ENCODE results near the gene EFL1.

EFL1 gene

DNA sequence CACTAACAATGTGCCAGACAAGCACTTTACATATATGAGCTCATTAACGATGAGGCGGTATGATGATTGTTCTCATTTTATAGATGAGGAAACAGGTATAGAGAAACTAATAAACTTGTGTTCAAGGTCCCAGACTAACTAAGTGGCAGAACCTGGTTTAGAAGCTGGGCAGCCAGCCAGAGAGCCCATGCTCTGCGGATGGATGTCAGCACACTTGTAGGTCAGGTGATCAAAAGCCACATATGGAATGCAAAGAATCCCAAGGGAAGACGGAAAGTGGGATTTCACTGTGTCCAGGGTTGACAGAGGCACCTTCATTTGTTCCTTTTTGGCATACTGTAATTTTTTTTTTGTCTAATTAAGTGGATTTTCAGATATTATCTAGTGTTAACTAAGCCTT is 103.7 kb downstream of the EFL1 start:
- no peaks in the 10 kb centered on the region for H3K27me3 ChIP-seq (replicated peaks; ENCODE audit: control insufficient read depth, insufficient read depth, low read length)
- no peaks in the 10 kb centered on the region; the same call in none of the 2 replicates for H3K36me3 ChIP-seq (ENCODE audit: control insufficient read depth, insufficient read depth, low read length)
- TF ChIP-seq, protein P1, sequence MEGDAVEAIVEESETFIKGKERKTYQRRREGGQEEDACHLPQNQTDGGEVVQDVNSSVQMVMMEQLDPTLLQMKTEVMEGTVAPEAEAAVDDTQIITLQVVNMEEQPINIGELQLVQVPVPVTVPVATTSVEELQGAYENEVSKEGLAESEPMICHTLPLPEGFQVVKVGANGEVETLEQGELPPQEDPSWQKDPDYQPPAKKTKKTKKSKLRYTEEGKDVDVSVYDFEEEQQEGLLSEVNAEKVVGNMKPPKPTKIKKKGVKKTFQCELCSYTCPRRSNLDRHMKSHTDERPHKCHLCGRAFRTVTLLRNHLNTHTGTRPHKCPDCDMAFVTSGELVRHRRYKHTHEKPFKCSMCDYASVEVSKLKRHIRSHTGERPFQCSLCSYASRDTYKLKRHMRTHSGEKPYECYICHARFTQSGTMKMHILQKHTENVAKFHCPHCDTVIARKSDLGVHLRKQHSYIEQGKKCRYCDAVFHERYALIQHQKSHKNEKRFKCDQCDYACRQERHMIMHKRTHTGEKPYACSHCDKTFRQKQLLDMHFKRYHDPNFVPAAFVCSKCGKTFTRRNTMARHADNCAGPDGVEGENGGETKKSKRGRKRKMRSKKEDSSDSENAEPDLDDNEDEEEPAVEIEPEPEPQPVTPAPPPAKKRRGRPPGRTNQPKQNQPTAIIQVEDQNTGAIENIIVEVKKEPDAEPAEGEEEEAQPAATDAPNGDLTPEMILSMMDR (IDR thresholded peaks at IDR 0.05; ENCODE audit: insufficient read depth, low read length, poor library complexity, severe bottlenecking) = no peak
- DNase-seq (ENCODE audit: extremely low read depth, insufficient read length) = no peak
- H3K4me3 ChIP-seq (replicated peaks; ENCODE audit: low read depth, low read length) = no peak overlapping the region

DNA sequence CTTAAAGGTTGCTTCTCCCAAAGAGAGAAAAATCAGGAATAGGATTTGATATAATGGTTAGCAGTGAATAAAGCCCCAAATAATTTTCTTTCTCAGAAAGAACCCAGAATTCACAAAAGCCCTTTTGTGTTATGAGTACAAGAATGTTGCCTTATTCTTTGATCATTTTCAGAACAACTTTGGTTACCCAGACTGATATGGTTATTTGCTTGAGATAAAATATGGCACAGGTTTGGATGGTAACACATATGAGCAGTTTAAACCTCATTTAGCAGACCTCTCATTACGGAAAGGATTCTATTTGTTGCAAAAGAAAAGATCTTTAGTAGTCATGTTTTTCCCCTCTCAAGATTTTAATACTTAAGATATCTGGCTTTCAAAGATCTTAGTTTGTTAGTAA is 111.9 kb downstream of the EFL1 start:
- H3K36me3 ChIP-seq (ENCODE audit: control insufficient read depth, insufficient read depth, low read length) = no peaks in the 10 kb centered on the region; the same call in 1 of the 2 replicates
- no peaks in the 10 kb centered on the region for H3K27me3 ChIP-seq (replicated peaks; ENCODE audit: control insufficient read depth, insufficient read depth, low read length)
- TF ChIP-seq, protein P1 (IDR thresholded peaks at IDR 0.05; ENCODE audit: insufficient read depth, low read length, poor library complexity, severe bottlenecking) = no peak
- no peak overlapping the region for H3K4me3 ChIP-seq (replicated peaks; ENCODE audit: low read depth, low read length)
- DNase-seq (ENCODE audit: extremely low read depth, insufficient read length) = no peak

DNA sequence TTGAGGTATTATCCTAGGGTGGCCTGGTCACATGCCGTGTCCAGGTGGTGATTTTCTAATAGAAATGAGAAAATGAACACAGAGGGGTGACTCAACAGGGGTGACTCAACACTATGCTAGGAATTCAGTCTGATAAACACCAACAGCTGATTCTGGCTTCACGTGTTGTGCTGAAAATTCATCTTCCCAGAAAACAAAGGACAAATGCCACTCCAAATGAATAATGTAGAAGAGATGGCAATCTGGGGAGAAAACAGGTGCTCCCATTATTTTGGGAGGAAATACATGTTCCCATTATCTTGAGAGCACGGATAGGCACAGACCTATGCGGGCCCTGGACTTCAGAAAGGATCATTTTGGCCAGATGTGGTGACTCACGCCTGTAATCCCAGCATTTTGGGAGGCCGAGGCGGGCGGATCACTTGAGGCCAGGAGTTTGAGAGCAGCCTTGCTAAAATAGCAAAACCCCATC is 115.5 kb downstream of the EFL1 start:
- DNase-seq (ENCODE audit: extremely low read depth, insufficient read length) = no peak
- Histone ChIP-seq H3K27me3 (replicated peaks; ENCODE audit: control insufficient read depth, insufficient read depth, low read length) (no peaks in the 10 kb centered on the region), H3K36me3 (ENCODE audit: control insufficient read depth, insufficient read depth, low read length) (no peaks in the 10 kb centered on the region; the same call in 1 of the 2 replicates), H3K4me3 (replicated peaks; ENCODE audit: low read depth, low read length) (no peak overlapping the region)
- TF ChIP-seq, protein P1 (IDR thresholded peaks at IDR 0.05; ENCODE audit: insufficient read depth, low read length, poor library complexity, severe bottlenecking) = no peak

DNA sequence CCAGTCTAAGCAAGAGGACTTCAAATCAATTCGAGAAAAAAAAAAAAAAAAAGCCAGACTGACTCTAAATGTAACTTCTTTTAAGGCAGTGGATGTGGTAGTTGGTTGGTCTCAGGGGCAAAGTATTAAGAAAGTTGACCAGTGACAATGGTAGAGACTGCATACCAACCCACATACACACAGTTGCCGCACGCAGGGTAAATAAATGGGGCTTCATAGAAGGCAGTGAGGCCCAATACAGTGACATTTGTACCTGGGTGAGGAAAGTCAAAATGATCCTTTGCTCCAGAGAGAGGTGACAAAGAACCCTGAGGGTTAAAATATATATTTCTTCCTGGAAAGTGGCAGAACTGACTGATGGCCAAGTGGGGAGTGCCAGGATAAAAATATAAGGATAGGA is 116.0 kb downstream of the EFL1 start:
- no peaks in the 10 kb centered on the region; the same call in 1 of the 2 replicates for H3K36me3 ChIP-seq (ENCODE audit: control insufficient read depth, insufficient read depth, low read length)
- H3K27me3 ChIP-seq (replicated peaks; ENCODE audit: control insufficient read depth, insufficient read depth, low read length) = no peaks in the 10 kb centered on the region
- H3K4me3 ChIP-seq (replicated peaks; ENCODE audit: low read depth, low read length) = no peak overlapping the region
- no peak for DNase-seq (ENCODE audit: extremely low read depth, insufficient read length)
- TF ChIP-seq, protein P1 (IDR thresholded peaks at IDR 0.05; ENCODE audit: insufficient read depth, low read length, poor library complexity, severe bottlenecking) = no peak

DNA sequence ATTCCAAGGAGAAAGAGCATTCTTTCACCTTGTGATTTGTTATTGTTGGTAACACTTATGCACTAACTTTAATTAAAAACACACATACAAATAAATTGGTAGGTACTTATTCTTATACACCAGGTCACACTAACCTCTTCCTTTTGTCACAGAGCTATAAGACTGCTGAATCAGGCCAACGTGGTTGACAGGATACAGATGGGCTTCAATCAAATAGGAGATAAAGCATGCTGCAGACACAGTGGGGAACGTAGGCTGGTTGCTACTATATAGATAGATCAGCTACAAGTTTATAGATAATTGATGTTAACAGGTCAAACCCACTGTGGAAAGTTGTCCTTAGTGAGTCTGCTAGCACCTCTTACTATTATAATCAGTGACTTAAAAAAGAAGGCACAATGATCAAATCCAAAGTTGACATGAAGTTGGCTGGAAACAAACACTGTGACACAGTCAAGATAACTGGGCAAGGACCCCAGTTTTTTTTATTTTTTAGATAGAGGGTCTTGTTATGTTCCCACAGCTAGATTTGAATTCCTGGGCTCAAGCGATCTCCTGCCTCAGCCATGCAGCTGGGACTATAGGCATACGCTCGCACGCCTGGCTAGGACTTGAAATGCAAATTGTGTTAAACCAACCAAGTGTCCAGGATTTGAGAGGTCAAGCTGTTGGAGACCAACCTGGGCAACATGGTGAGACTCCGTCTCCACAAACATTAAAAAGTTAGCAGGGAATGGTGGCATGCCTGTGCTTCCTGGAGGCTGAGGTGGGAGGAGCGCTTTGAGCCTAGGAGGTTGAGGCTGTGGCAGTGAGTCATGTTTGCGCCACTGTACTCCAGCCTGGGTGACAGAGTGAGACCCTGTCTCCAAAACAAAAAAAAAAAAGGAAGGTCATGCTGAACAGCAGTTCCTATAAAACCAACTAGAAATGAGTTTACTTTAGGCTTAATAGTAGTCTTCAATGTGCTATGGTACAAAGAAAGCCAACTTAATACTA is 118.8 kb downstream of the EFL1 start:
- H3K4me3 ChIP-seq (replicated peaks; ENCODE audit: low read depth, low read length) = no peak overlapping the region
- TF ChIP-seq, protein P1 (IDR thresholded peaks at IDR 0.05; ENCODE audit: insufficient read depth, low read length, poor library complexity, severe bottlenecking) = no peak
- H3K27me3 ChIP-seq (replicated peaks; ENCODE audit: control insufficient read depth, insufficient read depth, low read length) = no peaks in the 10 kb centered on the region
- no peaks in the 10 kb centered on the region; the same call in 1 of the 2 replicates for H3K36me3 ChIP-seq (ENCODE audit: control insufficient read depth, insufficient read depth, low read length)
- DNase-seq (ENCODE audit: extremely low read depth, insufficient read length) = no peak

All from GM06990 (cell line).